ENCODE data around the gene SNAI3.
A peak's percentile ranks its signal among the peaks of the same experiment; 100 is the strongest.

SNAI3 gene

GRCh38 chr16:88721236-88721635 is 34.9 kb upstream of the SNAI3 start:
- DNase-seq = no peak

GRCh38 chr16:88720396-88720970 is 34.2 kb upstream of the SNAI3 start:
- no peak for DNase-seq

- no peak for DNase-seq
These were observed 33.6 kb upstream of the SNAI3 start for GRCh38 chr16:88719933-88720296.

GRCh38 chr16:88719267-88719932 is 33.1 kb upstream of the SNAI3 start:
- no peak for DNase-seq

- no peak for DNase-seq
These were observed 31.9 kb upstream of the SNAI3 start for GRCh38 chr16:88718178-88718577.

DNA sequence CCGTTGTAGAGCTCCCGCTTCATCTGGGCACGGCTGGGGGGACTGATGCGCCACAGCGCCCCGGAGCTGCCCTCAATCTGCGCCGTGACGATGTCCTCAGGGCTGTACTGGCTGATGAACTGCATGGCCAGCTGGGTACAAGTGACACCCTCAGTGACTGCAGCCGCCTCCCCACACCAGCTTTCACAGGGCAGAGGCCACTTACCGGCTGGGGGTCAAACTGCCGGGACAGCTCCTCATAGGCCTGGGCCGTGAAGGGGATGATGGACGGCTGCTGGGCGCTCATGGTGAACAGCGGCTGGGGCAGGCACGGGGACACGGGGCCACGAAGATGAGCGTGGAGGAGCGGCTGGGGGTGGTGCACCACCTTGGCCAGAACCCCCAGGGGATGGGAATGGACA is 30.3 kb upstream of the SNAI3 start:
- no peak for DNase-seq

DNA sequence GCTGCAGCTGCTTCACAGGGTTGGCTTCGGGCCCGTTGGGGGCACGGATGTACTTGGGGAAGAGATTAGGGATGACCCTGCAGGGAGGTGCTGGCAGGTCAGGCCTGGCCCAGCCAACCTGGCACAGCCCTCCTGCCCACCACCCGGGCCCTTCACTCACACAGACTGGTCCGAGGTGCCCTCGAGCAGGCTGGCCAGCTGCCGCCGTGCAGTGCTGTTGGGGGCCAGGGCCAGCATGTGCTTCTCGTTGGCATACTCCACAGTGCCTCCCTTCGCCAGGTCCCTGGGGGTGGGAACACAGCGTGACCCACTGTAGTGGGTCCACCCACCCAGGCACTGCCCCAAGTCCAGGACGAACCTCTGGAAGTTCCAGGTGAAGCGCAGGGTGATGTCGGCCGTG is 29.9 kb upstream of the SNAI3 start:
- DNase-seq = no peak

GRCh38 chr16:88715312-88716190 is 29.2 kb upstream of the SNAI3 start:
- DNase-seq = no peak

DNA sequence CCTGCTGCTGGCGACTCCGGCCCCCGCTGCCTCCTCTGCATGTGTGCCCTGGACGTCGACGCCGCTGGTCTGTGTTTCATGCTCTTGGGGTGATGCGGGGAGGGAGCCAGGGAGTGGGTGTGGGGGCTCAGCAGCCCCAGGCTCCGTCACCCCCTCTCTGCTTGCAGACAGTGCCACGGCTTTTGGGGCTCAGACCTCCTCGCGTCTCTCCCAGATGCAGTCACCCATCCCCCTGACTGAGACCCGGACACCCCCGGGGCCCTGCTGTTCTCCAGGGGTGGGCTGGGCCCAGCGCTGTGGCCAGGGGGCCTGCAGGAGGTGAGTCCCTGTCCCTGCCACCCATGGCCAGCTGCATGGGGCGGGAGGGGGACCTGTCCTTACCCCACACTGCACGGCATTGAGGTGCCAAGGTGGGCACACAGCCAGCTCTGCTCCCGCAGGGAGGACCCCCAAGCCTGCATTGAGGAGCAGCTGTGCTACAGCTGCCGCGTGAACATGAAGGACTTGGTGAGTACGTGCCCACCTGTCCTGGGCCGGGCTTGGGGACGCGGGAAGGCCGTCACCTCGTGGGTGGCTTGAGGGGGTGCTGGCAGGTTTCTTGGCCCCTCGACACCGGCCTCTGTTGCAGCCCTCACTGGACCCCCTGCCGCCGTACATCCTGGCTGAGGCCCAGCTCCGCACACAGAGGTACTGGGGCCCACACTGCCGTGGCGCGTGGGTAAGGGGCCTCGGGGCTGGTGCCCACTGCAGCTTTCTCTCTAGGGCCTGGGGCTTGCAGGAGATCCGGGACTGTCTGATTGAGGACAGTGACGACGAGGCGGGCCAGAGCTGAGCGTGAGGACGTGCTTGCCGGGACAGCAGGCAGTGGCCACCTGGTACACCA is 28.4 kb upstream of the SNAI3 start:
- DNase-seq = no peak

DNA sequence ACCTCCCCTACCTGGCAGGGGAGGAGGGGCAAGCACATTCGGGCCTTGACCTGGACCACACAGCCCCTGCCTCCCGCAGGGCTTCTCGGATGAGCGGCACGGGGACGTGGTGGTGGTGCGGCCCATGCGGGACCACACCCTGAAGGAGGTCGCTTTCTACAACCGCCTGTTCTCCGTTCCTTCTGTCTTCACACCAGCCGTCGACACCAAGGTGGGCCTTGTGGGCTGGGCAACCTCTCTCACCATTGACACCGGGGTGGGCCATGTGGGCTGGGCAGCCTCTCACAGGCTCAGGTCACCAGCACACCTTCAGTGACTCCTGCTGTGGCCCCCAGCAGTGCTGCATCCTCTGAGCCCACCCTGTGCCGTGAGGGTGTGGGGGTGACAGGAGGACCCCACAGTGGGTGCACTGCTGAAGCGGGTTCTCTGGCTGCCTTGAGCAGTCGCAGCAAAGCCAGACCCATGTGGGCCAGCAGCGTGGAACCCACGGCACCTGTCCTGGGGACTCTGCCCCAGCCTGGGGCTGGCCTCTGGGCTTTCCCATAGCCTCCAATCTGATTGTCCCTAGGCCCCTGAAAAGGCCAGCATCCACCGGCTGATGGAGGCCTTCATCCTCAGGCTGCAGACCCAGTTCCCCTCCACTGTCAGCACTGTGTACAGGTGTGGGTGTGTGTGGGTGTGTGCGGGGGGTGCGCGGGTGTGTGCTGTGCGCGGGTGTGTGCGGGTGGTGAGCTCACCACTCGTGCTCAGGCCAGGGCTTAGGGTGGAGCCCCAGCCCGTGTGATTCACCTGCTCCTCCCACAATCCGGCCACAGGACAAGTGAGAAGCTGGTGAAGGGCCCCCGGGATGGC is 27.5 kb upstream of the SNAI3 start:
- no peak for DNase-seq

DNA sequence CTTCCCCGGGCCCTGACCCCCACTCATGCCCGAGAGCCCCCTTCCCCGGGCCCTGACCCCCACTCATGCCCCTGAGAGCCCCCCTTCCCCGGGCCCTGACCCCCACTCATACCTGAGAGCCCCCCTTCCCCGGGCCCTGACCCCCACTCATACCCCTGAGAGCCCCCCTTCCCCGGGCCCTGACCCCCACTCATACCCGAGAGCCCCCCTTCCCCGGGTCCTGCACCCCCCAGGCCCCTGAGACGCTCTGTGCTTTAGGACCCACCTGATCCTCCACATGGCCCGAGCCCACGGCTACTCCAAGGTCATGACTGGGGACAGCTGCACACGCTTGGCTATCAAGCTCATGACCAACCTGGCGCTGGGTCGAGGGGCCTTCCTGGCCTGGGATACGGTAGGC is 26.7 kb upstream of the SNAI3 start:
- no peak for DNase-seq

GRCh38 chr16:88712362-88712979 is 26.2 kb upstream of the SNAI3 start:
- DNase-seq = no peak

DNA sequence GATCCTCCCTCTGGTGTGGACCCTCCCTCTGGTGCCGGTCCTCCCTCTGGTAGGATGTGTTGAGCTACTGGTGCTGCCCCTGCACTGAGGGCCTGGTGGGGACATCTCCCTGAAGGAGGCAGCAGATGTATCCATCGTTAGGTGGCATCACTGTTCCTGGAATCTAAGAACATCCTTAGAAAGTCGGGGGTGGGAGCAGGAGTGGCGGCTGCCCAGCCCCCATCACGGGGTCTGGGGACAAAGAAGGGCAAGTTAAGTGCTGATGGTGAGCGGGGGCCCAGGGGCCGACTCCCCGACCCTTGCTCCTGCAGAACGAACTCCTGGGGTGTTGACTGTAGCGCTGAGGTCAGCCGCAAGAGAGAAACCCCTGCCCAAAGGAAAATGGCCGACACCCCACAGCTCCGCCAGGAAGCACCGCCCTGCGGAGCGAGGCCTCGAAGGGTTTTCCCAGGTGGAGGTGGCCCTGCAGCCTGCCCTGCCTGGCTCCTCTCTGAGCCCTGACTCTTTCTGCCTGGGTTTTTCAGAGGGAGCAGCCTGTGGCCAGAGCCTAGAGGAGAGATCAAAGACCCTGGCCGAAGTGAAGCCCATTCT is 25.5 kb upstream of the SNAI3 start:
- no peak for DNase-seq

DNA sequence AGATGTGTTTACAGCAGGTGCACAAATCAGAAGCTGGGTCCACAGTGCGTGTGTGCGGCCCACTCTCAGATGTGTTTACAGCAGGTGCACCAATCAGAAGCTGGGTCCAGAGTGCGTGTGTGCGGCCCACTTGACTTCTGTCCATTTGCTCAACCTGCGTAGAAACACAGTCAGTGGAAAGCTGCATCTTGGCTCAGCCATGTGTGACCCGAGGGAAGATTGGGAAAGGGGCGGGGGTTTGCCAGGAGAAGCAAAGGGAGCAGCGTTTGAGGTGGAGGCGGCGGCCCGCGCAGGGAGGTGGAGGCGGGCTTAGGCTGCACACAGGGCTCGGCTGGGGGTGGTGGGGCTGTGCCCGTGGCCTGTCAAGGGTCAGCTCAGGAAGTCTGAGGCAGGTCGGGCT is 24.2 kb upstream of the SNAI3 start:
- DNase-seq = no peak

DNA sequence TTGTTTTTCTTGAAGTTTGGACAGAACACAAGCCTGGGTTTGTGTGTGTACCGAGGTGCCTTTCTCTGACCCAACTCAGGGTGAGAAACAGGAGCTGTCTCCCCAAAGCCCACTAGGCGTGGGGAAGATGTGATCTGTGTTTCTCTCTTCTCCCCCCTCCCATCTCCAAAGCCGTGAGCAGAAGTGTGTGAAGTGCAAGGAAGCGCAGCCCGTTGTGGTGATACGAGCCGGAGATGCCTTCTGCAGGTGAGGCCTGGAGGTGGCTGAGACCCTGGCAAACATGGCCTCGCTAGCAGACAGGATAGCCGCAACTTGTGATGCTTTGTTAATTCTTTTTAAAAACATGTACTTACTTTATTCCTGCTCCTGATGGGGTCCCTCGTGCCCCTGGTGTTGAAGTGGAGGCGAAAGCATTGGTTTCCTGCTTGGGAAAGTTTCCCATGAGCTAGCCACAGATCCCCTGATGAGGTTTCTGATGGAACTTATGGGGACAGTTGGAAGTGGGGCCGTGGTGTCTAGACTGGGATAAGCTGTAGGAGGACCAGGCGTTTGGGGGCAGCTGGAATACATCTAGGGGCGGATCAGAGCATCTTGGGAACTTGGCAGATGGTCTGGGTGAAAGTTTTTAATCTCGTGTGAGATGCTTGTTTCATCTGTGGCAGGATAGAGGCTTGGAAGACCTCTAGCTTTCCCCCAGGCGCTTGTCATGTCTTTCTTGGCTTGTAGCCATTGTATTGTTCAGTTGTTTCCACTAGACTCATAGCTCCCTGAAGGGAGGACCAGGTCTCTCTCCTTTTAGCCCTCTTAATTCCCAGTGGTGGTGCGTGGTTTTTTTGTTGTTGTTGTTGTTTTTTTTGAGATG is 20.9 kb upstream of the SNAI3 start:
- DNase-seq = no peak

DNA sequence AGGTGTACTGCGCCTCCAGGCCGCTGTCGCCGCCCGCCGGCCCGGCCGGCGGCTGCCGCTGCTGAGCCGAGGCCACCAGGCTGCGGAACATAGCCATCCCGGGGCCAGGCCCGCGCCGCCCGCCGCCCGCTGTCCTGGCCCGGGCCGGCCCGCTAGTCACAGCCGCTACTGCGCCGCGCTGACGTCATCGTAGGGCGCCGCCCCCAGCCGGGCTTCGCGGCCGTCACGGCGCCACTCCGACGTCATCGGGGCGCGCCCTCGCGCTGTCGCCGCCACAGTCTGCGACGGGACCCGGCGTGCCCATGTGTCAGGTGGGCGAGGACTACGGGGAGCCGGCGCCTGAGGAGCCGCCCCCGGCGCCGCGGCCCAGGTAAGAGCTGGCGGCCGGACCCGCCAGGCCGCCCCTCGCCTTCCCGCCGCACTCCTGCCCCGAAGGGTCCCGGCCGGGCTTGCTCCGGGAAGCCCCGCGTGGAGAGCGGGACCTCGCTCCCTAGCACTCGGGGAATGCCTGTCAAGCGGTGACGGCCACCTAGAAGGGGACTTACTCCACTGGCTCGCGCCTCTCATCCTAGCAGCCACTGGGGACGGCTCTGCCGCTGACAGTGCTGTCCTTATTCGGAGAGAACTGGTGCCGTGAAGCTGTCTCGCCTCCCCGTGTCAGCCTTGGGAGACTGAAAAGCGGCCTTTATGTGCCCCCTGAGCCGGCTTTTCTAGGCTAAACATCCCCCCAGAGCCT is 20.1 kb upstream of the SNAI3 start, which contains the start of the genes CTU2 and RNF166:
Gene CTU2 (plus strand): TSS at position 275 of the 736 bp plus-strand sequence. CDS start 28 bp downstream, at position 303.
Gene RNF166 (minus strand): TSS at position 180 of the 736 bp plus-strand sequence. CDS start 83 bp downstream, at position 97.
- peak; percentile 38 to 76 for DNase-seq

DNA sequence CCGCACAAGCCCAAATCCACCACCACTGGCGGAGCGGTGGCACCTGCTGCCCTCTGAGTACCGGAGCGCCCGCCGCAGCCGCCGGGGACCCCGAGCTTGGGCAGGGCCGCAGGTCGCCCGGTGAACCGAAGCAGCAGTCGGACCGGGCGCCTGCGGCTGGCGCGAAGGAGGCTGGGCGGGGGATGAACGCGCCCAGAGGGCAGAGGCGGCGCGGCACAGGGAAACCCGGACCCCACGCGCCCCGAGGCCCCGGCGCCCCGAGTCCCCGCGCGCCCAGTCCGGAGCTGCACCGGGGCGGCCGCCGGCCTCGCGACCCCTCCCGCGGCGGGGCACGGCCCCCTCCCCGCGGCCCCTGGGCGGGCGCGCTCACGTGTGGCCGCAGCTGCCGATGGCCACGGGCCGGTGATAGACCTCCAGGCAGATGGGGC is 19.5 kb upstream of the SNAI3 start:
- DNase-seq = peak in 1 of 2 donors; percentile 46

- DNase-seq = peak in 1 of 2 donors; percentile 46
These were observed 18.9 kb upstream of the SNAI3 start for GRCh38 chr16:88705076-88705684.
